Measurements from ENCODE around the gene CCL28. TPM values are rescaled to one million over a fixed set of nuclear protein-coding genes. Genes with fewer than 3 reads are reported as not detected.

CCL28 gene
- polyA plus RNA-seq, 2 of the 4 experiments (the other 2 are of a cell fraction): 0.15 to 0.39 TPM

DNA sequence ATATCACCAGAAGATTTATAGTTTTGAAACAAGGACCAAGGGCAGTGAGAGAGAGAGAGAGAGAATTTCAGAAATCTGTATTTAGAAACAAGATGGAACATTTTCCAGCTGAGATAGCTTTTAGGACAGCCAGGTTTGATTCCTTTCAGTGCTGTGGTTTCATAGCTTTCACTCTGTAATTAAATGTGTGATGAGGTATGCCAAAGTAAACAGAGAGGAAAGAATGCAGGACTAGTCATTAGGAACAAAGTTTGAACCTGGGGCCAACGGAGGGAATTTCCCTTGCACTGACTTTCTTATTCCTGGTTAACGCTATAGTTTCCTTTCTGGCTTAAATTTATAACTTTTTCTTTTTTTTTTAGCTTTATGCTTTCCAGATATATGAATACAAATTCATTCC is 10.0 kb upstream of the CCL28 start:
- DNase-seq (ENCODE audit: low read depth in 1 of 2, low spot score in 1 of 2) (no peak), ATAC-seq (no peak), FAIRE-seq (no peak)
- H3K27ac ChIP-seq: no peak overlapping the region; a peak in 1 of 6 replicates
- TF ChIP-seq JUNB (IDR thresholded peaks at IDR 0.05) (0 out of 2 replicates have a peak, but pooled peaks have one; percentile 20), NPAS2 (CRISPR knock-in tag; IDR thresholded peaks at IDR 0.05; ENCODE audit: borderline replicate concordance) (no peak)
- peaks cover 5% of the 10 kb centered on the region; the same call in 2 of the 3 replicates for H3K9me3 ChIP-seq
- 20% methylated on average over 2 of the region's 2 CpGs for WGBS (ENCODE audit: missing lambda C conversion rate)
- peaks cover 28% of the 10 kb centered on the region for H3K4me1 ChIP-seq
- peak overlapping the region; percentile 45 for H3K4me2 ChIP-seq
- H3K4me3 ChIP-seq: no peak overlapping the region
- POLR2A ChIA-PET: no interaction called here
- CTCF ChIA-PET: interaction anchor here (1.4 to 2.6 kb wide), 2 partner anchors 12 to 33 kb away, joined by 3 to 7 read pairs; no protein-coding TSS in a partner anchor

GRCh38 chr5:43421450-43422133 is 9.4 kb upstream of the CCL28 start:
- peaks cover 1% of the 10 kb centered on the region; the same call in 2 of the 3 replicates for H3K9me3 ChIP-seq
- FAIRE-seq: no peak
- H3K4me3 ChIP-seq: no peak overlapping the region
- 91% methylated on average over 7 of the region's 7 CpGs for WGBS (ENCODE audit: missing lambda C conversion rate)
- peak overlapping the region; percentile 45 for H3K4me2 ChIP-seq
- TF ChIP-seq RARB (CRISPR knock-in tag; IDR thresholded peaks at IDR 0.05) (no peak), USF2 (IDR thresholded peaks at IDR 0.05) (no peak), RFX5 (IDR thresholded peaks at IDR 0.05) (no peak), HOXA7 (CRISPR knock-in tag; IDR thresholded peaks at IDR 0.05) (no peak), ELK1 (IDR thresholded peaks at IDR 0.05; ENCODE audit: low read depth, low read length) (no peak), POLR2A (IDR thresholded peaks at IDR 0.05; ENCODE audit: low read length) (no peak), MAFK (IDR thresholded peaks at IDR 0.05; ENCODE audit: partially characterized antibody) (no peak), NFE2L2 (conservative IDR thresholded peaks at IDR 0.05; ENCODE audit: low read length) (no peak), FOSL2 (IDR thresholded peaks at IDR 0.05) (no peak), FOSL2 (CRISPR knock-in tag; IDR thresholded peaks at IDR 0.05) (no peak), CHD4 (IDR thresholded peaks at IDR 0.05; ENCODE audit: borderline replicate concordance) (no peak), HEYL (CRISPR knock-in tag; IDR thresholded peaks at IDR 0.05) (no peak), CHD2 (IDR thresholded peaks at IDR 0.05; ENCODE audit: low read length, partially characterized antibody) (no peak), ZSCAN20 (CRISPR knock-in tag; IDR thresholded peaks at IDR 0.05) (no peak), KDM1A (IDR thresholded peaks at IDR 0.05; ENCODE audit: low read depth) (no peak), POLR2AphosphoS2 (conservative IDR thresholded peaks at IDR 0.05; ENCODE audit: low read length) (no peak), ZC3H11A (IDR thresholded peaks at IDR 0.05) (no peak)
- TF ChIP-seq, protein P1, sequence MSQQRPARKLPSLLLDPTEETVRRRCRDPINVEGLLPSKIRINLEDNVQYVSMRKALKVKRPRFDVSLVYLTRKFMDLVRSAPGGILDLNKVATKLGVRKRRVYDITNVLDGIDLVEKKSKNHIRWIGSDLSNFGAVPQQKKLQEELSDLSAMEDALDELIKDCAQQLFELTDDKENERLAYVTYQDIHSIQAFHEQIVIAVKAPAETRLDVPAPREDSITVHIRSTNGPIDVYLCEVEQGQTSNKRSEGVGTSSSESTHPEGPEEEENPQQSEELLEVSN (IDR thresholded peaks at IDR 0.05; ENCODE audit: borderline replicate concordance, low read depth): no peak
- ChIA-PET POLR2A (no interaction called here), CTCF (interaction anchor here (1.4 to 2.6 kb wide), 2 partner anchors 12 to 32 kb away, joined by 3 to 7 read pairs; no protein-coding TSS in a partner anchor)
- peak overlapping the region in 1 of 2 experiments; percentile 6; a peak in 1 of 6 replicates for H3K27ac ChIP-seq
- H3K4me1 ChIP-seq: peaks cover 26% of the 10 kb centered on the region; the same call in 2 of the 3 replicates
- no peak for DNase-seq (ENCODE audit: low read depth in 1 of 2, low spot score in 1 of 2)
- ATAC-seq: no peak

DNA sequence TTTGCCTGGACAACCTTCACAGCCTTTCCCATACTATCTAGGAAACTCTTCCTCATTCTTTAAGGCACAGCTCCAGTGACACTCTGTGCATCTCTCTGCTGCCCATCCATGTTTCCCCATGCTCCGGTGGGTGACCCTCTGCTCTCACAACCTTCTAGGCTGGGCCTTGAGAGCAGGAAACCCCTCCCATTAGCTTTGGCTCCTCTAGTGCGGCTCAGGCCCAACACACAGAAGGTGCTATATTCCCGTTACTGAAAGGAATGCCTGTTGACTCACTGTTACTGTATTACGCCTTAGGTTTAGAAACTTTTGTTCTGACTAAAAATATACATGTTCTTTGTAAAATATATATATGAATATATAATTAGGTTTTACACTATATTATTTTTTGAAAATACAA is 8.1 kb upstream of the CCL28 start:
- ChIA-PET POLR2A (no interaction called here), CTCF (interaction anchor here (1.5 to 2.6 kb wide), 2 partner anchors 9 to 31 kb away, joined by 3 to 7 read pairs; no protein-coding TSS in a partner anchor)
- H3K4me3 ChIP-seq: no peak overlapping the region
- H3K27ac ChIP-seq: no peak overlapping the region; a peak in 1 of 6 replicates
- FAIRE-seq (no peak), DNase-seq (ENCODE audit: low read depth in 1 of 2, low spot score in 1 of 2) (no peak), ATAC-seq (no peak)
- 91% methylated on average over 4 of the region's 4 CpGs for WGBS (ENCODE audit: missing lambda C conversion rate)
- peaks cover 19% of the 10 kb centered on the region; the same call in 2 of the 3 replicates for H3K4me1 ChIP-seq
- no peak for TF ChIP-seq FOXS1 (CRISPR knock-in tag; IDR thresholded peaks at IDR 0.05)
- TF ChIP-seq ZSCAN20 (CRISPR knock-in tag; IDR thresholded peaks at IDR 0.05): no peak
- no peak for TF ChIP-seq ZC3H11A (IDR thresholded peaks at IDR 0.05)
- TF ChIP-seq GATA3 (IDR thresholded peaks at IDR 0.05; ENCODE audit: borderline replicate concordance): no peak
- TF ChIP-seq, protein P1 (IDR thresholded peaks at IDR 0.05; ENCODE audit: borderline replicate concordance, low read depth): no peak
- no peak for TF ChIP-seq MYC (IDR thresholded peaks at IDR 0.05; ENCODE audit: borderline replicate concordance, low read length)
- no peak for TF ChIP-seq NR3C1 (IDR thresholded peaks at IDR 0.05)
- TF ChIP-seq MAZ (IDR thresholded peaks at IDR 0.05; ENCODE audit: borderline replicate concordance, low read depth, low read length): no peak
- no peak for TF ChIP-seq BHLHE40 (IDR thresholded peaks at IDR 0.05; ENCODE audit: low read depth, low read length)
- no peak for TF ChIP-seq ATOH8 (CRISPR knock-in tag; IDR thresholded peaks at IDR 0.05; ENCODE audit: low read depth)
- TF ChIP-seq RNF2 (IDR thresholded peaks at IDR 0.05; ENCODE audit: borderline replicate concordance, low read depth): no peak
- no peak overlapping the region for H3K4me2 ChIP-seq
- H3K9me3 ChIP-seq: no peaks in the 10 kb centered on the region
